Calu3 (cell line): ENCODE results near the gene KRTAP3-3. TPM values are rescaled to one million over a fixed set of nuclear protein-coding genes. Genes with fewer than 3 reads are reported as not detected.

Experiments used
- BruUV-seq: library from RNA; stranded (reverse); fragments of 400-500 nt; replicated peaks from 2 replicates; lab custom pipeline; 2021; lab: Mats Ljungman, UMichigan
- CTCF ChIA-PET: fragments of 300-600 bp; sonication (Branson Sonifier 250); formaldehyde crosslinking; loops from one replicate; lab custom pipeline; 2022; ENCODE audit warnings: antibody characterized with exemption; lab: Charles Lee
- DNase-seq: peaks from one replicate; pipeline ENCODE4 v3.0.0; 2022
- H3K27ac Mint-ChIP-seq: one replicate; pipeline ENCODE4 v1.8.0; 2022; ENCODE audit warnings: mixed read lengths; ENCODE audit not compliant: unreplicated experiment
- H3K27me3 Mint-ChIP-seq: one replicate; pipeline ENCODE4 v1.8.0; 2022; ENCODE audit warnings: mixed read lengths; ENCODE audit not compliant: unreplicated experiment
- H3K36me3 Mint-ChIP-seq: one replicate; pipeline ENCODE4 v1.8.0; 2022; ENCODE audit warnings: mild to moderate bottlenecking, moderate library complexity, mixed read lengths; ENCODE audit not compliant: insufficient read depth, unreplicated experiment
- H3K4me1 Mint-ChIP-seq: one replicate; pipeline ENCODE4 v1.8.0; 2022; ENCODE audit warnings: mild to moderate bottlenecking, low read depth, mixed read lengths; ENCODE audit not compliant: unreplicated experiment
- H3K4me3 Mint-ChIP-seq: one replicate; pipeline ENCODE4 v1.8.0; 2022; ENCODE audit warnings: mild to moderate bottlenecking, low read depth, moderate library complexity, mixed read lengths; ENCODE audit not compliant: unreplicated experiment
- H3K9me3 Mint-ChIP-seq: one replicate; pipeline ENCODE4 v1.8.0; 2022; ENCODE audit warnings: low read depth, mixed read lengths; ENCODE audit not compliant: unreplicated experiment
- intact Hi-C: fragments of 100-400 bp; cut with micrococcal nuclease; formaldehyde crosslinking; loops from one replicate; pipeline ENCODE4 v1.10.0; 2022; ENCODE audit not compliant: unreplicated experiment
- total RNA-seq: library from RNA; stranded (reverse); gene quantifications from 2 replicates; pipeline ENCODE4 v1.2.3, GENCODE V29; 2022
- TF ChIP-seq, protein P1 (sequence below): fragments of 200-600 bp; IDR thresholded peaks from one replicate; pipeline ENCODE4 v1.8.0; 2022; ENCODE audit warnings: antibody characterized with exemption; ENCODE audit not compliant: unreplicated experiment

KRTAP3-3 gene
- total RNA-seq, 1 experiment from 2014 or later, result not detected

DNA sequence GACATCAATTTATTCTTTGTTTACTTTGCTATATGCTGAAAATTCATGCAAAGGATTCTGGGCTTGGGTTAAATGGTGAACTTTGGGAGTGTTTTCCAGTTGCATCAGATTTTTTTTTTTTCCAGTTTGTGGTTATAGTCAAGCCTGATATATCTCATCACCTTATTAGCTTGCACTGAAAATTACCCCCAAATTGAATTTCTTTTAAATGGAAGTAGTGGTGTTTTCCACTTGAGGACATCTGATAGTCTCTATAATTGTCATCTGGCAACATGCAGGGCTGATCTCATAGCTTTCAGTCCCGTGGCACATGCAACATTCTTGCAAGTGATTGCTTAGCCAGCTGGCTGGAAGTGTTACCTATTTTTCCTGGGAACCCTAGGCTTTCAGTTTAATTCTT is 19.6 kb upstream of the KRTAP3-3 start:
- no peak for DNase-seq
- CTCF ChIA-PET, result interaction anchor here (0.6 to 2.2 kb wide), 11 partner anchors 12 to 505 kb away, joined by 3 to 6 read pairs (median 3); partner anchors contain the start of gene KRTAP2-3
- no peak overlapping the region for H3K27ac Mint-ChIP-seq
- H3K4me1 Mint-ChIP-seq, result peaks cover 59% of the 10 kb centered on the region
- no peak overlapping the region for H3K4me3 Mint-ChIP-seq
- TF ChIP-seq, protein P1, sequence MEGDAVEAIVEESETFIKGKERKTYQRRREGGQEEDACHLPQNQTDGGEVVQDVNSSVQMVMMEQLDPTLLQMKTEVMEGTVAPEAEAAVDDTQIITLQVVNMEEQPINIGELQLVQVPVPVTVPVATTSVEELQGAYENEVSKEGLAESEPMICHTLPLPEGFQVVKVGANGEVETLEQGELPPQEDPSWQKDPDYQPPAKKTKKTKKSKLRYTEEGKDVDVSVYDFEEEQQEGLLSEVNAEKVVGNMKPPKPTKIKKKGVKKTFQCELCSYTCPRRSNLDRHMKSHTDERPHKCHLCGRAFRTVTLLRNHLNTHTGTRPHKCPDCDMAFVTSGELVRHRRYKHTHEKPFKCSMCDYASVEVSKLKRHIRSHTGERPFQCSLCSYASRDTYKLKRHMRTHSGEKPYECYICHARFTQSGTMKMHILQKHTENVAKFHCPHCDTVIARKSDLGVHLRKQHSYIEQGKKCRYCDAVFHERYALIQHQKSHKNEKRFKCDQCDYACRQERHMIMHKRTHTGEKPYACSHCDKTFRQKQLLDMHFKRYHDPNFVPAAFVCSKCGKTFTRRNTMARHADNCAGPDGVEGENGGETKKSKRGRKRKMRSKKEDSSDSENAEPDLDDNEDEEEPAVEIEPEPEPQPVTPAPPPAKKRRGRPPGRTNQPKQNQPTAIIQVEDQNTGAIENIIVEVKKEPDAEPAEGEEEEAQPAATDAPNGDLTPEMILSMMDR, result no peak
- no TSS peak for BruUV-seq
- no peaks in the 10 kb centered on the region for H3K27me3 Mint-ChIP-seq
- H3K36me3 Mint-ChIP-seq, result no peaks in the 10 kb centered on the region
- intact Hi-C loops, result no loop called here
- H3K9me3 Mint-ChIP-seq, result peaks cover 4% of the 10 kb centered on the region

DNA sequence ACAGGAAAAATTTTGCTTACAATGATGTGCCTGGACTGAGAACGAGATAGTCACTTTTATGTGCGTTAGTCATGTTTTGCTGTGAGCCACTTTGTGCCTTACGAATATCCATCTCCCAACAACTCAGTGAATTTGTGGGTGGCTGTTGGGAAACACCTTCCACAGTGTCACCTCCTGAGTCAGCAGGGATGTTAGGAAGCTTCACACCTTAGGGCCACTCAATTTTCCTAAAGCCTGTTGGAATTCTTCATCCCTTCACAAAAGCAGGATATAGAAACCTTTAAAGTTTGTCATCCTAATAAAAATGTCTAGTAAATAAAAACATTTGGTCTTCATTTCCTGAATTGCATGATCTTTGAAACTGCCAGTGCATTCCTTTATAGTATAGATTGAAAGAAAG is 19.2 kb upstream of the KRTAP3-3 start:
- Mint-ChIP-seq H3K9me3 (peaks cover 4% of the 10 kb centered on the region), H3K27ac (peak overlapping the region; percentile 6), H3K27me3 (no peaks in the 10 kb centered on the region), H3K4me1 (peaks cover 63% of the 10 kb centered on the region), H3K4me3 (no peak overlapping the region), H3K36me3 (no peaks in the 10 kb centered on the region)
- TF ChIP-seq, protein P1, result no peak
- CTCF ChIA-PET, result interaction anchor here (1.1 to 2.2 kb wide), 4 partner anchors 13 to 78 kb away, joined by 3 to 6 read pairs (median 4); partner anchors contain the start of gene KRTAP2-3
- BruUV-seq, result no TSS peak
- no peak for DNase-seq
- intact Hi-C loops, result no loop called here

DNA sequence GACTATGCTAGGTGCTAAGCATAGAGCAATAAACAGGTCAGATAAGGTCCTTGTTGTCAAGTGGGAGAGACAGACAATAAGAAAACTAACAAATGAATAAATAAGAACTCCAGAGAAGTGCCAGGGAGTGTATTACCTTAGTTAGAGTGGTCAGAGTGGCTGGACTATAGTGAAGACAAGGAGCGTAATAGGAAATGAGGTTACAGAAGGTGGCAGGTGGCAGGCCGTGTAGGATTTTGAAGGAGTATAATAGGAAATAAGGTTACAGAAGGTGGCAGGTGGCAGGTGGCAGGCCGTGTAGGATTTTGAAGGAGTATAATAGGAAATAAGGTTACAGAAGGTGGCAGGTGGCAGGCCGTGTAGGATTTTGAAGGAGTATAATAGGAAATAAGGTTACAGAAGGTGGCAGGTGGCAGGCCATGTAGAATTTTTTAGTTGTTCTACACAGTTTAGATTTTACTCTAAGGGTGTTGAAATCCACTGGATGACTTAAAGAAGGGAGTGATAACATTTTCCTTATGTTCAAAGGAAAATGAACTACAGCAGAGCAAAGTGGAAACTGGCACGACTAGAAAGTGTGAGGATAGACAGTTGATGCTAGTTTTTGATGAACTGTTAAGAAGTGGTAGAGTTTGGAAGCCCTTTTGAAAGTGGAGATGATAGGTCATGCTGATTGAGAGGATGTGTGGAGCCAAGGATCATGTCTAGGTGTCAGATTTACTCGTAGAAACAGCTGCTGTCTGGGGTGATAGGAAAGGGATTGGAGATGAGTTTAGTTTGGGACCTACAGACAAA is 18.6 kb upstream of the KRTAP3-3 start:
- intact Hi-C loops, result no loop called here

DNA sequence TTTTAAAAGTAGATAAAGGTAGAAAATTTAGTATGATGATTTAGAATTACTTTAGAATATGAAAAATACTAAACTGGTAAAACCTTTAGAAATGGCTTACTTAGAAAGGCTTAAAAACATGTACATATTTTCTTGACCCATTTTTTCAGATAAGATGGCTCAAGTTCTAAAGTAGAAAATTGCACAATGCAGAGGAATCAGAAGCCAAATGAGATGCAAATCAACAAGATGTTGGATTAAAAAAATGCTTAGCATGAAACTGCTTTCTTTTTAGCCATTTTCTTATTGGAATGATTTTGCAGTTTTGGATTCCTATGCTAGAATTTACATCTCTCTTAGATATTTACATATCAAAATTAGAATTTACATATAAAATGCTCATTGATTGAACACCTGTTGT is 16.5 kb upstream of the KRTAP3-3 start:
- no peak overlapping the region for H3K27ac Mint-ChIP-seq
- peaks cover 4% of the 10 kb centered on the region for H3K9me3 Mint-ChIP-seq

More for the DNA sequence above, 18.6 kb upstream of the KRTAP3-3 start:
- no peak for DNase-seq
- H3K36me3 Mint-ChIP-seq, result no peaks in the 10 kb centered on the region
- H3K4me3 Mint-ChIP-seq, result no peak overlapping the region
- H3K27me3 Mint-ChIP-seq, result no peaks in the 10 kb centered on the region
- peaks cover 4% of the 10 kb centered on the region for H3K9me3 Mint-ChIP-seq
- CTCF ChIA-PET, result interaction anchor here (1.1 to 1.8 kb wide), 3 partner anchors 13 to 66 kb away, joined by 3 to 5 read pairs (median 3); partner anchors contain the start of gene KRTAP2-3
- H3K27ac Mint-ChIP-seq, result peak overlapping the region; percentile 6
- peaks cover 66% of the 10 kb centered on the region for H3K4me1 Mint-ChIP-seq
- BruUV-seq, result no TSS peak
- TF ChIP-seq, protein P1, result no peak

More for the DNA sequence above, 16.5 kb upstream of the KRTAP3-3 start:
- CTCF ChIA-PET, result interaction anchor here (0.6 to 1.7 kb wide), 6 partner anchors 10 to 101 kb away, joined by 3 to 6 read pairs (median 4); partner anchors contain the start of gene KRT23
- BruUV-seq, result no TSS peak
- TF ChIP-seq, protein P1, result no peak
- H3K36me3 Mint-ChIP-seq, result no peaks in the 10 kb centered on the region
- H3K27me3 Mint-ChIP-seq, result no peaks in the 10 kb centered on the region
- H3K4me3 Mint-ChIP-seq, result no peak overlapping the region
- intact Hi-C loops, result no loop called here
- DNase-seq, result no peak
- peaks cover 52% of the 10 kb centered on the region for H3K4me1 Mint-ChIP-seq
